Endothelial cell of umbilical vein (primary cell): ENCODE measurements around the gene CDKN1C.

Experiments used
- EZH2 ChIP-seq: IDR thresholded peaks from 2 replicates; pipeline ENCODE4 v1.6.1; 2012; ENCODE audit warnings: borderline replicate concordance, low read depth, mild to moderate bottlenecking, moderate library complexity, low read length, inconsistent platforms; ENCODE audit not compliant: severe bottlenecking
- POLR2A ChIP-seq: IDR thresholded peaks from 2 replicates; pipeline ENCODE4 v1.6.1; 2012; ENCODE audit warnings: low read depth, mild to moderate bottlenecking, control low read depth, low read length
- TF ChIP-seq, protein P1 (sequence below), 2 donors: IDR thresholded peaks; 1 replicate in 1 of 2; 2 replicates in 1 of 2; pipeline ENCODE4 v1.5.1; 2011; ENCODE audit warnings: low read length in 2 of 2, mild to moderate bottlenecking in 2 of 2, moderate library complexity in 2 of 2, control low read depth in 1 of 2, inconsistent platforms in 1 of 2, low read depth in 1 of 2; ENCODE audit not compliant: insufficient read depth in 1 of 2; ENCODE audit errors: extremely low read depth in 1 of 2
- TF ChIP-seq, protein P2 (sequence below): IDR thresholded peaks from 2 replicates; pipeline ENCODE4 v1.6.1; 2011; ENCODE audit not compliant: insufficient read depth, insufficient read length

DNA sequence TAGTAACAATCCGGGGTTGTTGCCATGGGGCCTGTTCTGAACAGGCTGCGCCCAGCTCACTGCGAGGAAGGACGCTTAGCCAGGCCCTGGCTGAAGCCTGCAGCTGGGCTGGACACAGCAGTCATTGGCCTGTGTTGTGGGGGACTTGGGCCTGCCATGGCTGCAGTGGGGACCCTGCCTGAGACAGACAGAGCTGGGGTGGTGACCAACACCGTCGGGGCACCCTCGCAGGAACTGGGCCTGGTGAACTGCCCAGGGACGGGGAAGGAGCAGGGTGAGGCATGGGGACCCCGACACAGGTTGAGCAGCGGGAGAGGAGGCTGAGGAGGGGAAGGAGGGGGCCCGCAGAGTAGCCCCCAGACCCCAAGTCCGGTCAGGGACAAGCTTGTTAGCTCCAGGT lies 34.8 kb upstream of the CDKN1C start:
- TF ChIP-seq POLR2A (no peak), EZH2 (no peak)
- TF ChIP-seq, protein P1, sequence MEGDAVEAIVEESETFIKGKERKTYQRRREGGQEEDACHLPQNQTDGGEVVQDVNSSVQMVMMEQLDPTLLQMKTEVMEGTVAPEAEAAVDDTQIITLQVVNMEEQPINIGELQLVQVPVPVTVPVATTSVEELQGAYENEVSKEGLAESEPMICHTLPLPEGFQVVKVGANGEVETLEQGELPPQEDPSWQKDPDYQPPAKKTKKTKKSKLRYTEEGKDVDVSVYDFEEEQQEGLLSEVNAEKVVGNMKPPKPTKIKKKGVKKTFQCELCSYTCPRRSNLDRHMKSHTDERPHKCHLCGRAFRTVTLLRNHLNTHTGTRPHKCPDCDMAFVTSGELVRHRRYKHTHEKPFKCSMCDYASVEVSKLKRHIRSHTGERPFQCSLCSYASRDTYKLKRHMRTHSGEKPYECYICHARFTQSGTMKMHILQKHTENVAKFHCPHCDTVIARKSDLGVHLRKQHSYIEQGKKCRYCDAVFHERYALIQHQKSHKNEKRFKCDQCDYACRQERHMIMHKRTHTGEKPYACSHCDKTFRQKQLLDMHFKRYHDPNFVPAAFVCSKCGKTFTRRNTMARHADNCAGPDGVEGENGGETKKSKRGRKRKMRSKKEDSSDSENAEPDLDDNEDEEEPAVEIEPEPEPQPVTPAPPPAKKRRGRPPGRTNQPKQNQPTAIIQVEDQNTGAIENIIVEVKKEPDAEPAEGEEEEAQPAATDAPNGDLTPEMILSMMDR (IDR thresholded peaks at IDR 0.05; ENCODE audit: extremely low read depth in 1 of 2, insufficient read depth in 1 of 2, low read depth in 1 of 2, low read length in 2 of 2), result no peak
- TF ChIP-seq, protein P2, sequence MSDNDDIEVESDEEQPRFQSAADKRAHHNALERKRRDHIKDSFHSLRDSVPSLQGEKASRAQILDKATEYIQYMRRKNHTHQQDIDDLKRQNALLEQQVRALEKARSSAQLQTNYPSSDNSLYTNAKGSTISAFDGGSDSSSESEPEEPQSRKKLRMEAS, result no peak
